Stimulated activated naive CD8-positive, alpha-beta T cell treated with anti-CD3 and anti-CD28 coated beads, Interleukin-15, Interleukin-2, amounts not matched to agents 100 ng/mL and 50 ng/mL, for 24 hours (primary cell): Measurements from ENCODE around the gene RNASE13.
A peak's percentile ranks its signal among the peaks of the same experiment; 100 is the strongest.

Experiments used
- H3K27ac Mint-ChIP-seq: one replicate; pipeline ENCODE4 v1.8.0; 2021; ENCODE audit warnings: mild to moderate bottlenecking, mixed read lengths
- H3K27me3 Mint-ChIP-seq: one replicate; pipeline ENCODE4 v1.8.0; 2021; ENCODE audit warnings: mixed read lengths
- H3K36me3 Mint-ChIP-seq: one replicate; pipeline ENCODE4 v1.8.0; 2021; ENCODE audit warnings: low read depth, mixed read lengths
- H3K4me1 Mint-ChIP-seq: one replicate; pipeline ENCODE4 v1.8.0; 2021; ENCODE audit warnings: low read depth, mixed read lengths
- H3K4me3 Mint-ChIP-seq: one replicate; pipeline ENCODE4 v1.8.0; 2021; ENCODE audit warnings: mild to moderate bottlenecking, mixed read lengths
- H3K9me3 Mint-ChIP-seq: one replicate; pipeline ENCODE4 v1.8.0; 2021; ENCODE audit warnings: mixed read lengths

RNASE13 gene, protein sequence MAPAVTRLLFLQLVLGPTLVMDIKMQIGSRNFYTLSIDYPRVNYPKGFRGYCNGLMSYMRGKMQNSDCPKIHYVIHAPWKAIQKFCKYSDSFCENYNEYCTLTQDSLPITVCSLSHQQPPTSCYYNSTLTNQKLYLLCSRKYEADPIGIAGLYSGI

DNA sequence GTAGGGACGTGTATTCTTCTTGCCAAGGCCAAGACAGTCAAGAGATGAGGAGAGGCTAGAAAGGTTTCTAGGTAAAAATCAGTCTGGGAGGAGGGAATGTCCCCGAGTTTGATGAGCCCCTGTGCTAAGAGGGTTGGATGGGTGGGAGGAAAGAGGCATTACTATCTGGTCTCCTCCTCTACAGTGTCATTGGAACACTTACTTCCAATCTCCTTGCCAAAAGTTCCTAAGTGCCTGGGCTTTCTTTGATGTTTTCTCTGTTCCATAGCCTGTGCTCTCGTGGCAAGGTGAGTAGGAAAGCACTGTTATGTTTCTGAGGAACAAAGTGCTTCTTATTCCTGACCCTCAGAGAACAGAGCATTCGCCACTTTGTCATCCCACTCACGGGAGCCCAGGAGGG lies at the start of gene RNASE13:
TSS of gene RNASE13 (minus strand) at position 101 of the 400 bp plus-strand sequence. CDS start 519 bp downstream, outside the sequence.
- Mint-ChIP-seq H3K27me3 (no peaks in the 10 kb centered on the region), H3K4me3 (no peak within 1 kb of the TSS), H3K9me3 (no peaks in the 10 kb centered on the region), H3K27ac (no peak within 1 kb of the TSS), H3K4me1 (no peaks in the 10 kb centered on the region), H3K36me3 (no peaks in the 10 kb centered on the region)

DNA sequence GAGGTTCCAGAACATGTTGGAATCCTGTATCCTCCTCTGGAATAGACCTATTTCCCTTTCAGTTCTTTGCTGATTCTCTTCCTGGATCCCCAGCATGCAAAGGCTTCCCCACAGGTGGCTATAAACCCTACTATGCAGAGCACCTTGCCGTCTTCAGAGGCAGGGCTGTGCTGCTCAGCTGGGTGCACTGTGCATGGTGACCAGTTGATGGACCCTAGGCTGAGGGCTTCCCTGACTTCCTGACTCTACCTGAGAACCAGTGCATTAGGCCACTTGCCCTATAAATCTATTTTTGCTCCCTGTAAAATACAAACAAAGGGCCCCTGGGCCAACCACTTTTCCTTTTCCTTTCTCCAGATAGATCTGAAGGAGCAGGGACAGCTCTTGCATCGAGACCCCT lies 49.8 kb upstream of the RNASE13 start:
- no peak overlapping the region for H3K27ac Mint-ChIP-seq
- no peaks in the 10 kb centered on the region for H3K36me3 Mint-ChIP-seq
- H3K27me3 Mint-ChIP-seq = no peaks in the 10 kb centered on the region
- no peak overlapping the region for H3K4me3 Mint-ChIP-seq
- peaks cover 25% of the 10 kb centered on the region for H3K4me1 Mint-ChIP-seq
- no peaks in the 10 kb centered on the region for H3K9me3 Mint-ChIP-seq

DNA sequence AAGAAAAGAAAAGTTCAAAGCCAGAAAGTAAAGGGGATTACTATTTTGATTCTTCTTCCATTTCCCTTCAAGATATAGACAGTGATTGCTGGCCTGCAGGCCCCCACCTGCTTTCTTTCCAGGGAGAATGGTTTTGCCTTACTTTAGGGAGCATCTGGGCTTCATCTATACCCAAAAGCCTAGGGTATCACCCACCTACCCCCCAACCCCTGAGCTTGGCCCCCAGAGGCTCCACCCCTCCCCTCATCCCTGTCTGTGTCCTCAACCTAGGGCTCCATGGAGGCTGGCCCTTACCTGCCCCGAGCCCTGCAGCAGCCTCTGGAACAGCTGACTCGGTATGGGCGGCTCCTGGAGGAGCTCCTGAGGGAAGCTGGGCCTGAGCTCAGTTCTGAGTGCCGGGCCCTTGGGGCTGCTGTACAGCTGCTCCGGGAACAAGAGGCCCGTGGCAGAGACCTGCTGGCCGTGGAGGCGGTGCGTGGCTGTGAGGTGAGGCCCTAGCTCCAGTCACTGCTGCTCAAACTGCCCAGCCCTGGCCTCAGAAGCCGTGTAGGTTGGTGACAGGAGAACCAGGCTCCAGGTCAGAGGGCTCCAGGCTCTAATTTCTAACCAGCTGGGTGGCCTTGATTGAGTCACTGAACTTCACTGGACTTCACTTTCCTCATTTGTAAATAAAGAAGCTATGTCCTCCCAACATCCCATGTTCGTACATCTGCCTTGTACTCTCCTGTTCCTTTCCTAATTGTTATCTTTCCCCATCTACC lies 49.1 kb upstream of the RNASE13 start:
- Mint-ChIP-seq H3K27ac (no peak overlapping the region), H3K36me3 (no peaks in the 10 kb centered on the region), H3K27me3 (no peaks in the 10 kb centered on the region)

GRCh38 chr14:21081521-21082142 lies 47.0 kb upstream of the RNASE13 start:
- no peak overlapping the region for H3K4me3 Mint-ChIP-seq
- peaks cover 4% of the 10 kb centered on the region for H3K4me1 Mint-ChIP-seq
- H3K27me3 Mint-ChIP-seq = no peaks in the 10 kb centered on the region
- no peak overlapping the region for H3K27ac Mint-ChIP-seq
- no peaks in the 10 kb centered on the region for H3K9me3 Mint-ChIP-seq
- H3K36me3 Mint-ChIP-seq = no peaks in the 10 kb centered on the region

More for the DNA sequence above, 49.1 kb upstream of the RNASE13 start:
- H3K4me3 Mint-ChIP-seq = no peak overlapping the region
- peaks cover 22% of the 10 kb centered on the region for H3K4me1 Mint-ChIP-seq
- H3K9me3 Mint-ChIP-seq = no peaks in the 10 kb centered on the region

DNA sequence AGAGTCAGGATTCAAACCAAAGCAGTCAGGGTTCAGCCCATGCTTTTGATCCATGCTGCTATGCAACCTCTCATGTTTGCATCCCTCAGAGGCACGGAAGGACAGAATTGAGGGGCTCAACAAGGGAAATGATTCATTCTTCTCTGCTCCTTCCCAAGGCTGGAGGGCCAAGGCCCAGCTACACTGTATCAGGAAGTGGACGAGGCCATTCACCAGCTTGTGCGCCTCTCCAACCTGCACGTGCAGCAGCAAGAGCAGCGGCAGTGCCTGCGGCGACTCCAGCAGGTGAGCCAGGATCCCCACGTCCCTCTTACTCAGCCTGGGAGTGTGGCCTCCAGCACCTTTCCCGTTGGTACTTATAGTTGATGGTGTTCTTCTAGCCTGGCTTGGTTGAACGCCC lies 44.1 kb upstream of the RNASE13 start:
- H3K9me3 Mint-ChIP-seq = no peaks in the 10 kb centered on the region
- H3K4me1 Mint-ChIP-seq = no peaks in the 10 kb centered on the region
- H3K27ac Mint-ChIP-seq = no peak overlapping the region
- H3K36me3 Mint-ChIP-seq = no peaks in the 10 kb centered on the region
- no peak overlapping the region for H3K4me3 Mint-ChIP-seq
- no peaks in the 10 kb centered on the region for H3K27me3 Mint-ChIP-seq

DNA sequence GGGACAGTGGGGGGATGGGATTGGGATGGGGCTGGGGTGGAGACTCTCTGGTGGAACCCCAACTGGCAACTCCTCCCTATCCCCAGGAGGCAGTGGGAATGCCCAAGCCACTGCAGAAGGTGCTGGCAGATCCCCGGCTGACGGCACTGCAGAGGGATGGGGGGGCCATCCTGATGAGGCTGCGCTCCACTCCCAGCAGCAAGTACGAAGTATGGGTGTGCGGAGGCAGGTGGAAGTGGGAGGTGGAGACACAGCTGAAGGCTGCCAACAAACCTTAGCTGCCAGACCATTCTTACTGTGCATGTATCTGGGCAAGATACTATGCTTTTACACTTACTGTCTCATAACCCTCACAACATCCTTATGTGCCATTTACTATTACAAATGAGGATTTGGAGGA lies 43.7 kb upstream of the RNASE13 start:
- Mint-ChIP-seq H3K36me3 (no peaks in the 10 kb centered on the region), H3K27ac (no peak overlapping the region), H3K9me3 (no peaks in the 10 kb centered on the region), H3K27me3 (peaks cover 3% of the 10 kb centered on the region), H3K4me3 (no peak overlapping the region), H3K4me1 (no peaks in the 10 kb centered on the region)

DNA sequence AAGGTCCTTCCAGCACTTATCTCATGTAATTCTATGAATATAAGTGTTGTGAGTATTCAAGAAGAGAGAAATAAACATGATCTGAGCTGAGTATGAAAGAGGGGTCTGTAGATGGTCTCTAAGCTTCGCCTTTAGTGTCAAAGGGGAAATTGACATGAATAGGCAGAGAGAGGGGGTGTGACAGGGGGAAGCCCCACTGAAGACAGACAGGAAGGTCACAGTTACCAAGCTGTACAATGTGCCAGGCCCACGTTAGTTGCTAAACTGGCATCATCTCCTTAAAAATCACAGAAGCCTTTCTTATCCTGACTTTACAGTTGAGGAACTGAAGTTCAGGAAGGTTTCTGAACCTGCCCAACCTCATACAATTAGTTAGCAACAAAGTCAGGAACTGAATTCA lies 43.1 kb upstream of the RNASE13 start:
- Mint-ChIP-seq H3K9me3 (no peaks in the 10 kb centered on the region), H3K4me3 (no peak overlapping the region), H3K27me3 (peaks cover 6% of the 10 kb centered on the region), H3K36me3 (no peaks in the 10 kb centered on the region), H3K27ac (no peak overlapping the region), H3K4me1 (no peaks in the 10 kb centered on the region)

- Mint-ChIP-seq H3K27ac (no peak overlapping the region), H3K36me3 (no peaks in the 10 kb centered on the region), H3K4me3 (no peak overlapping the region)
Measured at GRCh38 chr14:21075719-21076437, 41.3 kb upstream of the RNASE13 start.

DNA sequence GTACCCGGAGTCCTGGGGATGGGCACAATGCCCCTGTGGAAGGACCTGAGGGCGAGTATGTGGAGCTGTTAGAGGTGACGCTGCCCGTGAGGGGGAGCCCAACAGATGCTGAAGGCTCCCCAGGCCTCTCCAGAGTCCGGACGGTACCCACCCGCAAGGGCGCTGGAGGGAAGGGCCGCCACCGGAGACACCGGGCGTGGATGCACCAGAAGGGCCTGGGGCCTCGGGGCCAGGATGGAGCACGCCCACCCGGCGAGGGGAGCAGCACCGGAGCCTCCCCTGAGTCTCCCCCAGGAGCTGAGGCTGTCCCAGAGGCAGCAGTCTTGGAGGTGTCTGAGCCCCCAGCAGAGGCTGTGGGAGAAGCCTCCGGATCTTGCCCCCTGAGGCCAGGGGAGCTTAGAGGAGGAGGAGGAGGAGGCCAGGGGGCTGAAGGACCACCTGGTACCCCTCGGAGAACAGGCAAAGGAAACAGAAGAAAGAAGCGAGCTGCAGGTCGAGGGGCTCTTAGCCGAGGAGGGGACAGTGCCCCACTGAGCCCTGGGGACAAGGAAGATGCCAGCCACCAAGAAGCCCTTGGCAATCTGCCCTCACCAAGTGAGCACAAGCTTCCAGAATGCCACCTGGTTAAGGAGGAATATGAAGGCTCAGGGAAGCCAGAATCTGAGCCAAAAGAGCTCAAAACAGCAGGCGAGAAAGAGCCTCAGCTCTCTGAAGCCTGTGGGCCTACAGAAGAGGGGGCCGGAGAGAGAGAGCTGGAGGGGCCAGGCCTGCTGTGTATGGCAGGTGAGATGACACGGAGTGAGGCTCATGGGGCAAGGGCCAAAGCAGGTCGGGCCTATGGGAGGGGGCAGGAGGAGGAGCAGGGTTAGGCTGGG lies 40.0 kb upstream of the RNASE13 start:
- H3K36me3 Mint-ChIP-seq = no peaks in the 10 kb centered on the region
- H3K4me3 Mint-ChIP-seq = no peak overlapping the region
- H3K27me3 Mint-ChIP-seq = peaks cover 23% of the 10 kb centered on the region
- H3K4me1 Mint-ChIP-seq = peaks cover 23% of the 10 kb centered on the region
- H3K27ac Mint-ChIP-seq = no peak overlapping the region
- H3K9me3 Mint-ChIP-seq = no peaks in the 10 kb centered on the region

More at GRCh38 chr14:21075719-21076437, 41.3 kb upstream of the RNASE13 start:
- Mint-ChIP-seq H3K9me3 (no peaks in the 10 kb centered on the region), H3K4me1 (peaks cover 15% of the 10 kb centered on the region), H3K27me3 (peaks cover 19% of the 10 kb centered on the region)

DNA sequence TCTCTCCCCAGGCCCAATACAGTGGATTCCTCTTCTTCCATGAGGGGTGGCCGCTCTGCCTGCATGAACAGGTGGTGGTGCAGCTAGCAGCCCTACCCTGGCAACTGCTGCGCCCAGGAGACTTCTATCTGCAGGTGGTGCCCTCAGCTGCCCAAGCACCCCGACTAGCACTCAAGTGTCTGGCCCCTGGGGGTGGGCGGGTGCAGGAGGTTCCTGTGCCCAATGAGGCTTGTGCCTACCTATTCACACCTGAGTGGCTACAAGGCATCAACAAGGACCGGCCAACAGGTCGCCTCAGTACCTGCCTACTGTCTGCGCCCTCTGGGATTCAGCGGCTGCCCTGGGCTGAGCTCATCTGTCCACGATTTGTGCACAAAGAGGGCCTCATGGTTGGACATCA lies 39.3 kb upstream of the RNASE13 start:
- peaks cover 30% of the 10 kb centered on the region for H3K4me1 Mint-ChIP-seq
- H3K36me3 Mint-ChIP-seq = no peaks in the 10 kb centered on the region
- H3K27me3 Mint-ChIP-seq = peaks cover 30% of the 10 kb centered on the region
- no peak overlapping the region for H3K27ac Mint-ChIP-seq
- no peaks in the 10 kb centered on the region for H3K9me3 Mint-ChIP-seq
- H3K4me3 Mint-ChIP-seq = no peak overlapping the region

DNA sequence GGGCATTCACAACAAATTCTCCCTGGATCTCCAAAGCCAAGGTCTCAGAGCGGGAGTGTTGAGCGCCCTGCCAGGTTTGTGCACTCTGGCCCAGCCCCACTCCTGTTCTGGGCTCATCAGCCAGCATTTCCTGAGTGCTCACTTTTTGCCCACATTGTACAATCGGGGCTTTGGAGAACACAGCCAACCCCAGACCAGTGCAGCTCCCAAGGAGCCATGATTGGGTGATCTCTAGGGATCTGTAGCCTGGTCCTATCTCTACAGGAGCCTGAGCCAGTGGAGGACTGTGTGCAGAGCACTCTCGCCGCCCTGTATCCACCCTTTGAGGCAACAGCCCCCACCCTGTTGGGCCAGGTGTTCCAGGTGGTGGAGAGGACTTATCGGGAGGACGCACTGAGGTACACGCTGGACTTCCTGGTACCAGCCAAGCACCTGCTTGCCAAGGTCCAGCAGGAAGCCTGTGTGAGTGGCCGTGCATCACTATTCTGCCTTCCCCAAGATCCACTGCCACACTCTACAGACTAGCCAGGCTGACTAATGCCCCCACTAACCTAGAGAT lies 38.3 kb upstream of the RNASE13 start:
- Mint-ChIP-seq H3K4me3 (no peak overlapping the region), H3K4me1 (peaks cover 36% of the 10 kb centered on the region), H3K27me3 (peaks cover 37% of the 10 kb centered on the region), H3K27ac (no peak overlapping the region), H3K36me3 (no peaks in the 10 kb centered on the region), H3K9me3 (no peaks in the 10 kb centered on the region)

DNA sequence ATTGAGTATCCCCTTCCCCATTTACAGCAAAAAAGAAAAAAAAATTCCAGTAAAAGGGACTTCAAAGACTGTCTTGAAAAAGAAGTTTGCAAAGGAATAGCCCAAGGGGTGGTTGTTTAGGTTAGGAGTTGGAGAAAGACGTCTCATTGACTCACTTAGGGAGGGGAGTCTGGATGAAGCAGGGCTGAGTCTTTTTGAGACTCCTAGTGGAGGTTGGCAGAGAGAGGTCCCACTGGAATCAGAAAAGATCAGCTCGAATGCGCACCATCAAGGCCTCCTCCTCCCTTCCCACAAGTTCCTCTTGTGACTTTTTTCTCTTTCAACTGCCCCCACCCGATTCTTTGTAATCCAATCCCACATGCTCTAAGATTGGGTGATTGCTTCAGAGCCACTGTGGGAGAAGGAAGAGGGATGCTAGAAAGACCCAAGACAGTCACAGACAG lies 37.4 kb upstream of the RNASE13 start:
- H3K9me3 Mint-ChIP-seq = no peaks in the 10 kb centered on the region
- H3K27me3 Mint-ChIP-seq = peaks cover 44% of the 10 kb centered on the region
- peaks cover 36% of the 10 kb centered on the region for H3K4me1 Mint-ChIP-seq
- H3K27ac Mint-ChIP-seq = peak overlapping the region; percentile 11
- no peaks in the 10 kb centered on the region for H3K36me3 Mint-ChIP-seq
- H3K4me3 Mint-ChIP-seq = peak overlapping the region; percentile 81

DNA sequence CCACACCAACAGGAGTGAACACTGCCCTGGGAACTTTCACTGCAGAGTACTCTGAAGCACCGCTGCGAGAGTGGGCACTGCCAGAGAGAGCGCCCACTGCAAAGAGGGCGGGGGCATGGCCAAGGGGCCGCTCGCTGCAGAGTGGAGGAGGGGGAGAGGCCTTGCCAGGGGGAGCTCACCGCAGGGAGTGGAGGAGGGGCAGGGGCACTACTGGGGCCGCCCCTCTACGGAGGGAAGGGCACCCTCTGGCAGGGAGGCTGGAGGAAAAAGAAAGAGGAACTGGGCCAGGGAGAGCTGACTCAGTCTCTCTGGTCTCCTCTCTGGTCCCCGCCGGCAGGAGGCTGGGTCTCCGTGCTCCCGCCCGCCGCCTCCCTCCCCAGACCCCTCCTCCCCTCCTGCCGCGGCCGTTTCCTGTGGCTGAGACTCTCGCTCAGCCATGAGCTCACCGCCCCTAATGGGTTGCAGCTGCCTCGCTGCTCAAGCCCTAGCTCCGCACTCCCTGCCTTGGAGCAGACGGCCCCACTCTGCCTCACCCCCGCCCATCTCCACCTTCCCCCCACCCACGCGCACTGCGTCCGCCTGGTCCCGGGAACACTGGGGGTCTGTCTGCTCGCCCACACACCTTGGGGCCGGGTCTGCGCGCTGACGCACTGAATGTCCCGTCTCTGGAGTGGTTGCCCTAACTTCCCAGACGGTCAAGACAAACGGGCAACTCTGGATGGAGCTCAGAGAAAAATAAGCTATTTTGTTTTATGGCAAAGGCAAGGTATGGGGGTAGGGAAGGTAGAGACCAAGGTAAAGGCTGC lies 36.8 kb upstream of the RNASE13 start:
- Mint-ChIP-seq H3K36me3 (no peaks in the 10 kb centered on the region), H3K9me3 (no peaks in the 10 kb centered on the region), H3K27me3 (peaks cover 50% of the 10 kb centered on the region), H3K4me3 (peak overlapping the region; percentile 81), H3K4me1 (peaks cover 36% of the 10 kb centered on the region), H3K27ac (peak overlapping the region; percentile 11)
